ENCODE results near the gene DAPK1.
"Not testable (repeated sequence)": the region's sequence is repeated elsewhere in the genome, so short reads cannot be mapped to it uniquely, and the experiment has no call there.

The DAPK1 gene

DNA sequence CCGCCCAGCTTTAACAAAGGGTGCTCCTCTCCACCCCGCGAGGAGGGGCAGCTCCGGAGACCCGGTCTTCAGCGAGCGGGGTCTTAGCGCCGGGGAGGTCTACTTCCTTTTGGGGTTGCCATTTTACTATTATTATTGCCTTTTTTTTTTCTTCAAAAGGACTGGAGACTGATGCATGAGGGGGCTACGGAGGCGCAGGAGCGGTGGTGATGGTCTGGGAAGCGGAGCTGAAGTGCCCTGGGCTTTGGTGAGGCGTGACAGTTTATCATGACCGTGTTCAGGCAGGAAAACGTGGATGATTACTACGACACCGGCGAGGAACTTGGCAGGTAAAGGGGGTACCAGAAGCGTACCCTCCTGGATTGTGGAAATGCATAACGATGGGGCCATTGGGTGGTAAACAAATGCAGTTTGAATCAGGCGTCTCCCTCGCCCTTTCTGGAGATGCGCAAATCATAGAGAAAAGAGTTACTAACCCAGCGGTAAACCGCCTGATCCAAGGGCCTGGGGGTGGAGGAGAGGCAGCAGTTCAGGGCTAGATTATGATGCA lies 1.2 kb downstream of the DAPK1 start (continued):
- TF ChIP-seq, protein P1, sequence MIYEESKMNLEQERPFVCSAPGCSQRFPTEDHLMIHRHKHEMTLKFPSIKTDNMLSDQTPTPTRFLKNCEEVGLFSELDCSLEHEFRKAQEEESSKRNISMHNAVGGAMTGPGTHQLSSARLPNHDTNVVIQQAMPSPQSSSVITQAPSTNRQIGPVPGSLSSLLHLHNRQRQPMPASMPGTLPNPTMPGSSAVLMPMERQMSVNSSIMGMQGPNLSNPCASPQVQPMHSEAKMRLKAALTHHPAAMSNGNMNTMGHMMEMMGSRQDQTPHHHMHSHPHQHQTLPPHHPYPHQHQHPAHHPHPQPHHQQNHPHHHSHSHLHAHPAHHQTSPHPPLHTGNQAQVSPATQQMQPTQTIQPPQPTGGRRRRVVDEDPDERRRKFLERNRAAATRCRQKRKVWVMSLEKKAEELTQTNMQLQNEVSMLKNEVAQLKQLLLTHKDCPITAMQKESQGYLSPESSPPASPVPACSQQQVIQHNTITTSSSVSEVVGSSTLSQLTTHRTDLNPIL (CRISPR knock-in tag; IDR thresholded peaks at IDR 0.05; ENCODE audit: low read depth): no peak
- TF ChIP-seq TOX (CRISPR knock-in tag; IDR thresholded peaks at IDR 0.05; ENCODE audit: borderline replicate concordance): no peak
- no peak for TF ChIP-seq SNAI2 (CRISPR knock-in tag; IDR thresholded peaks at IDR 0.05)
- TF ChIP-seq ESRRG (CRISPR knock-in tag; IDR thresholded peaks at IDR 0.05): no peak
- TF ChIP-seq, protein P2, sequence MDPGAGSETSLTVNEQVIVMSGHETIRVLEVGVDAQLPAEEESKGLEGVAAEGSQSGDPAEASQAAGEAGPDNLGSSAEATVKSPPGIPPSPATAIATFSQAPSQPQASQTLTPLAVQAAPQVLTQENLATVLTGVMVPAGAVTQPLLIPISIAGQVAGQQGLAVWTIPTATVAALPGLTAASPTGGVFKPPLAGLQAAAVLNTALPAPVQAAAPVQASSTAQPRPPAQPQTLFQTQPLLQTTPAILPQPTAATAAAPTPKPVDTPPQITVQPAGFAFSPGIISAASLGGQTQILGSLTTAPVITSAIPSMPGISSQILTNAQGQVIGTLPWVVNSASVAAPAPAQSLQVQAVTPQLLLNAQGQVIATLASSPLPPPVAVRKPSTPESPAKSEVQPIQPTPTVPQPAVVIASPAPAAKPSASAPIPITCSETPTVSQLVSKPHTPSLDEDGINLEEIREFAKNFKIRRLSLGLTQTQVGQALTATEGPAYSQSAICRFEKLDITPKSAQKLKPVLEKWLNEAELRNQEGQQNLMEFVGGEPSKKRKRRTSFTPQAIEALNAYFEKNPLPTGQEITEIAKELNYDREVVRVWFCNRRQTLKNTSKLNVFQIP (CRISPR knock-in tag; IDR thresholded peaks at IDR 0.05; ENCODE audit: borderline replicate concordance, low read depth): no peak
- no peak for TF ChIP-seq CSDC2 (CRISPR knock-in tag; IDR thresholded peaks at IDR 0.05)
- no peak for TF ChIP-seq ZC3H10 (CRISPR knock-in tag; IDR thresholded peaks at IDR 0.05)
- TF ChIP-seq ISL1 (CRISPR knock-in tag; IDR thresholded peaks at IDR 0.05): no peak
- TF ChIP-seq ZNF565 (CRISPR knock-in tag; conservative IDR thresholded peaks at IDR 0.05; ENCODE audit: low read depth): no peak
- no peak for TF ChIP-seq TCF4 (CRISPR knock-in tag; IDR thresholded peaks at IDR 0.05; ENCODE audit: borderline replicate concordance)
- TF ChIP-seq ZFP30 (CRISPR knock-in tag; IDR thresholded peaks at IDR 0.05): no peak
- TF ChIP-seq, protein P3, sequence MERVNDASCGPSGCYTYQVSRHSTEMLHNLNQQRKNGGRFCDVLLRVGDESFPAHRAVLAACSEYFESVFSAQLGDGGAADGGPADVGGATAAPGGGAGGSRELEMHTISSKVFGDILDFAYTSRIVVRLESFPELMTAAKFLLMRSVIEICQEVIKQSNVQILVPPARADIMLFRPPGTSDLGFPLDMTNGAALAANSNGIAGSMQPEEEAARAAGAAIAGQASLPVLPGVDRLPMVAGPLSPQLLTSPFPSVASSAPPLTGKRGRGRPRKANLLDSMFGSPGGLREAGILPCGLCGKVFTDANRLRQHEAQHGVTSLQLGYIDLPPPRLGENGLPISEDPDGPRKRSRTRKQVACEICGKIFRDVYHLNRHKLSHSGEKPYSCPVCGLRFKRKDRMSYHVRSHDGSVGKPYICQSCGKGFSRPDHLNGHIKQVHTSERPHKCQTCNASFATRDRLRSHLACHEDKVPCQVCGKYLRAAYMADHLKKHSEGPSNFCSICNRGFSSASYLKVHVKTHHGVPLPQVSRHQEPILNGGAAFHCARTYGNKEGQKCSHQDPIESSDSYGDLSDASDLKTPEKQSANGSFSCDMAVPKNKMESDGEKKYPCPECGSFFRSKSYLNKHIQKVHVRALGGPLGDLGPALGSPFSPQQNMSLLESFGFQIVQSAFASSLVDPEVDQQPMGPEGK (CRISPR knock-in tag; IDR thresholded peaks at IDR 0.05; ENCODE audit: borderline replicate concordance): no peak

DNA sequence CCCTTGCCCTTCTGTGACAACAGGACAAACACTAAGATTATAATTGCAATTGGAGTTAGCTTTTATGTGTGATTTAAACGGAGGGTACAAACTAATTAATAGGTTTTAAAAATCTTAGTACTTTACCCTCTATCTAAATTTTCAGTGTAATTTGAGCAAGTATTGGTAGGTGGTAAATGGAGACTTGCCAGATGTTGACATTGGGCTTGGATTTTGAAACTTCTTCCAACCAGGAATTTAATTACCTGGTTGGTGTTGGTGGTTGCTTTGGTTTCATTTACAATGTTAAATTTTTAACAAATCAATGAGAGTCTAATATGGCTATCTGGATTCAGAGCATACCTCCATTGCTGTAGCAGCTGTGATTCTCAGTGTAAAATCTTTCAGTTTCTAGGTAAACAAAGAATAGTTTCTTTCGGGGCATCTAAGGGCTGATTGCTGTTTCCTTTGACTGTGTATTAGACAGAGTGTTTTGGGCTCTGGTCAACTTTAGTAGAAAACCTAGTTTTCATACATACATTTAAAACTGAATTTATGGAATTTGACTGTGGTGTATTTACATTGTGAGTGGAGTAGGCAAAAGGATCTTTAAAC lies 1.9 kb downstream of the DAPK1 start:
- TF ChIP-seq, protein P4, sequence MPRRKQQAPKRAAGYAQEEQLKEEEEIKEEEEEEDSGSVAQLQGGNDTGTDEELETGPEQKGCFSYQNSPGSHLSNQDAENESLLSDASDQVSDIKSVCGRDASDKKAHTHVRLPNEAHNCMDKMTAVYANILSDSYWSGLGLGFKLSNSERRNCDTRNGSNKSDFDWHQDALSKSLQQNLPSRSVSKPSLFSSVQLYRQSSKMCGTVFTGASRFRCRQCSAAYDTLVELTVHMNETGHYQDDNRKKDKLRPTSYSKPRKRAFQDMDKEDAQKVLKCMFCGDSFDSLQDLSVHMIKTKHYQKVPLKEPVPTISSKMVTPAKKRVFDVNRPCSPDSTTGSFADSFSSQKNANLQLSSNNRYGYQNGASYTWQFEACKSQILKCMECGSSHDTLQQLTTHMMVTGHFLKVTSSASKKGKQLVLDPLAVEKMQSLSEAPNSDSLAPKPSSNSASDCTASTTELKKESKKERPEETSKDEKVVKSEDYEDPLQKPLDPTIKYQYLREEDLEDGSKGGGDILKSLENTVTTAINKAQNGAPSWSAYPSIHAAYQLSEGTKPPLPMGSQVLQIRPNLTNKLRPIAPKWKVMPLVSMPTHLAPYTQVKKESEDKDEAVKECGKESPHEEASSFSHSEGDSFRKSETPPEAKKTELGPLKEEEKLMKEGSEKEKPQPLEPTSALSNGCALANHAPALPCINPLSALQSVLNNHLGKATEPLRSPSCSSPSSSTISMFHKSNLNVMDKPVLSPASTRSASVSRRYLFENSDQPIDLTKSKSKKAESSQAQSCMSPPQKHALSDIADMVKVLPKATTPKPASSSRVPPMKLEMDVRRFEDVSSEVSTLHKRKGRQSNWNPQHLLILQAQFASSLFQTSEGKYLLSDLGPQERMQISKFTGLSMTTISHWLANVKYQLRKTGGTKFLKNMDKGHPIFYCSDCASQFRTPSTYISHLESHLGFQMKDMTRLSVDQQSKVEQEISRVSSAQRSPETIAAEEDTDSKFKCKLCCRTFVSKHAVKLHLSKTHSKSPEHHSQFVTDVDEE (CRISPR knock-in tag; IDR thresholded peaks at IDR 0.05): no peak
- TF ChIP-seq TOX (CRISPR knock-in tag; IDR thresholded peaks at IDR 0.05; ENCODE audit: borderline replicate concordance): no peak
- no peak for TF ChIP-seq GLIS3 (CRISPR knock-in tag; IDR thresholded peaks at IDR 0.05)
- TF ChIP-seq BACH2 (CRISPR knock-in tag; IDR thresholded peaks at IDR 0.05; ENCODE audit: borderline replicate concordance): no peak
- no peak for ATAC-seq

DNA sequence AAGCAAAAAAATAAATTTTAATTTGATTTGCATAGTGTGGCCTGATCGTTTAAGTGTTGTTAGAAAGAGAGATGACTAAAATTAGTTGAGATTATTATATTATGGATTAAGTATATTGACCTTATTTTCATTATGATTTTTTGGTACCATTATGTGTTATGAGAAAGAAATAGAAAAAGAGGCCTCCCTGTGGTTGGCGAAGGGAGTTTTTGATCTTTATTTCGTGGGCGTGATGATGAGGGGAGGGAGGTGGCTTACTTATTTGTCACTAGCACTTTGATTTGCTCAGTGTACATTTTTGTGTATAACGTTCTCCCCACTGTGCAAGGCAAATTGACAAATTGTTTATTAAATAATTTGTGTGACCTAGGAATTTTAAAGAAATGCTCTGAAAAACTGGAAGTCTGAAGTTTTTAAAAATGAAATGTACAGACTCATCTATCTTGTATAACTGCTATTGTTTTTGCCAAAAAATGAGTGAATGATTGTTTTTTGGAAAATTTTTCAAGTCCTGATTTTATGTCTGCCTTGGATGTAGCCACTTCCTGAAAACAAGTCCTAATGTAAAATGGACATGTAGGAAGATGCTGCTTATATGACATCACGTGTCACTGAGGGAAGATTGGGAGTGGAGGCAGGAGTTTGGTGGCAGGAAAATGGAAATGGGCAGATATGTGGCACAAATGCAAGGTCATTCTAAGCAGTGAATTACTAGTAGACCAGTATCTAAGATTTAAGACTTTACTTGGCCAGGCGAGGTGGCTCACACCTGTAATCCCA lies 3.0 kb downstream of the DAPK1 start:
- no peak for ATAC-seq
- TF ChIP-seq ZNF565 (CRISPR knock-in tag; conservative IDR thresholded peaks at IDR 0.05; ENCODE audit: low read depth) (no peak), ZFP30 (CRISPR knock-in tag; IDR thresholded peaks at IDR 0.05) (no peak), TCF4 (CRISPR knock-in tag; IDR thresholded peaks at IDR 0.05; ENCODE audit: borderline replicate concordance) (no peak), OSR1 (CRISPR knock-in tag; IDR thresholded peaks at IDR 0.05) (no peak), BACH2 (CRISPR knock-in tag; IDR thresholded peaks at IDR 0.05; ENCODE audit: borderline replicate concordance) (no peak)
- TF ChIP-seq, protein P5, sequence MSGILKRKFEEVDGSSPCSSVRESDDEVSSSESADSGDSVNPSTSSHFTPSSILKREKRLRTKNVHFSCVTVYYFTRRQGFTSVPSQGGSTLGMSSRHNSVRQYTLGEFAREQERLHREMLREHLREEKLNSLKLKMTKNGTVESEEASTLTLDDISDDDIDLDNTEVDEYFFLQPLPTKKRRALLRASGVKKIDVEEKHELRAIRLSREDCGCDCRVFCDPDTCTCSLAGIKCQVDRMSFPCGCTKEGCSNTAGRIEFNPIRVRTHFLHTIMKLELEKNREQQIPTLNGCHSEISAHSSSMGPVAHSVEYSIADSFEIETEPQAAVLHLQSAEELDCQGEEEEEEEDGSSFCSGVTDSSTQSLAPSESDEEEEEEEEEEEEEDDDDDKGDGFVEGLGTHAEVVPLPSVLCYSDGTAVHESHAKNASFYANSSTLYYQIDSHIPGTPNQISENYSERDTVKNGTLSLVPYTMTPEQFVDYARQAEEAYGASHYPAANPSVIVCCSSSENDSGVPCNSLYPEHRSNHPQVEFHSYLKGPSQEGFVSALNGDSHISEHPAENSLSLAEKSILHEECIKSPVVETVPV (CRISPR knock-in tag; IDR thresholded peaks at IDR 0.05): no peak

DNA sequence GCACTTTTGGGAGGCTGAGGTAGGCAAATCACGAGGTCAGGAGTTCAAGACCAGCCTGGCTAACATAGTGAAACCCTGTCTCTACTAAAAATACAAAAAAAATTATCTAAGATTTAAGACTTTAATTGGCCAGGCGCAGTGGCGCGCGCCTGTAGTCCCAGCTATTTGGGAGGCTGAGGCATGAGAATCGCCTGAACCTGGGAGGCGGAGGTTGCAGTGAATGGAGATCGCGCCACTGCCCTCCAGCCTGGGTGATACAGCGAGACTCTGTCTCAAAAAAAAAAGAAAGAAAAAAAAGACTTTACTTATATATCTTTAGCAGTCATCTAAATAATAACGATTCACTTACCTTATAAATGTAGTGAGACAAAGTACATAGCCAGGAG lies 3.6 kb downstream of the DAPK1 start:
- ATAC-seq: not testable (repeated sequence)

Data from SK-N-SH treated with all-trans-retinoic acid at 6 μM for 48 hours (cell line).